Fibroblast of skin of left quadriceps (primary cell): ENCODE measurements around the gene RASL12.
A peak's percentile ranks its signal among the peaks of the same experiment; 100 is the strongest.
"Not testable (repeated sequence)": the region's sequence is repeated elsewhere in the genome, so short reads cannot be mapped to it uniquely, and the experiment has no call there.

Experiments used
- DNase-seq, 2 experiments: peaks; one replicate each; pipeline ENCODE4 v3.0.0-alpha.2; 2013; ENCODE audit warnings: low read depth in 2 of 2

Gene RASL12

GRCh38 chr15:65075607-65076395, 8.0 kb upstream of the RASL12 start:
- not testable (repeated sequence) for DNase-seq

GRCh38 chr15:65074946-65075345, 7.2 kb upstream of the RASL12 start:
- DNase-seq: not testable (repeated sequence)

- DNase-seq: no peak
These were observed 4.8 kb upstream of the RASL12 start for GRCh38 chr15:65072617-65073016.

DNA sequence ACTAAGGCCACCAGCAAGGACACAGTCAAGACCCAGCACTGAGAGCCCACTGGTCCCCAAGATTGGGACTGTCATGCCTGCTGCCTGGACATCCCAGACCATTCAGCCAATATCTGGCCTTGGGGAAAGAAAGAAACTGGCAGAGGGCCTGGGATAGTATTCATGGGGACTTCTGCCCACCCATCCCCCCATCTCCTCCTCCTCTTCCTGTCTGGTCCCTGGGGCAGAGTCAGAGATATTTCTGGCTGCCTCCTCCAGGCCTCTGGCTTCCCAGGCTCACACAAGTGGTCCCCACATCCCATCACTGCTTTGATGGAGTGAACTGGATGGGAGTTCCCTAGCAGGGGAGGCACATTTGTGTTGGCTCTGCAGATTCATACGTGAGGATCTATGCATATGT, 4.2 kb upstream of the RASL12 start:
- DNase-seq: peak in 1 of 2 experiments; percentile 12

- no peak for DNase-seq
These were observed 3.6 kb upstream of the RASL12 start for GRCh38 chr15:65071381-65071811.

GRCh38 chr15:65069779-65070546, 2.2 kb upstream of the RASL12 start:
- DNase-seq: no peak

GRCh38 chr15:65069179-65069578, 1.4 kb upstream of the RASL12 start:
- peak; percentile 54 to 58 for DNase-seq

- DNase-seq: no peak
These were observed 605 bp upstream of the RASL12 start for GRCh38 chr15:65068403-65068788.

DNA sequence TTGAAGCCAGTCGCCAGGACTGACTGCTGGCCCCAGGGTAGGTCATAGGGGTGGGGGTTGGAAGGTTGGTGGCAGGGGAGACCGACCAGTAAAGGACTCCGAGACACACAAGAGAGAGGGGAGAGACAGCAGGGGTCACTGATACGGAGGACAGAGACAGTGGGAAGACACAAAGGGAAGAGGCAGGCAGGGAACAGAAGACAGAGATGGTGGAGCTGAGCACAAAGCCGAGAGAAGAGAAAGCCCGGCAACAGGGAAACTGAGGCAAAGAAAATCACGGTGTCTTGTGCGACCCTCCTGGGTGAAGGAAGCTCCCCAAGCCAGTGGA, 510 bp downstream of the RASL12 start:
- no peak for DNase-seq

DNA sequence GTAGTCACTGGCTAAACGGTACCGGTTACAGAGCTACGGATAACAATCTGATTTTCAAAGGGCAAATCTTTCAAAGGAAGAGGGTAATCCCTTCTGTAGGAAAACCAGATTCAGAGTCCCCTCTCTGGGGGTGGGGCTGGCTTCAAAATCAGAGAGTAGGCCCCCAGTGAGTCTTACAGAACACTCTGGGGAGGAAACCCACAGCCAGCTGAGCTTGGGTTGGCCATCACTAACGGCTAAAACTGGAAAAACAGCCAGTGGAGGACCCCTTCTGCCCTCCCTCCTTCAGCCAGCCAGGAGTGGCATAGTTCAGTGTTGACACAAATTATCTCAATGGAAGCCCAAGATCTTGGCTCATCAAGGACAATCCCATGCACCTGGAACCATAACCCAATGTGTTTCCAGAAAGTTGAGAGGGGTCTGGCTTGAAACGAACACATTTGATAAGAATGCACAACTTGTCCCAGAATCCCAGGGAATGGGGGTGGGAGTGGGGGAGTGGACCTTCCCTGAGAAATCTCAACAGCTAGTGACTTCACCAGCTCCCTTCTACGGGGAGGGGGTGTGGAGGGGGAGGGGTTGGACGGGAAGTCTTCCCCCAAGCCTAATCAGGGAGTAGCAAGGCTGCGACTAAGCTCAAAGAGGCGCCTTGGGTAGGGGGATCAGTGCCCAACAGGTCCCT, 1.0 kb downstream of the RASL12 start:
- no peak for DNase-seq

GRCh38 chr15:65066001-65066634, 1.7 kb downstream of the RASL12 start:
- DNase-seq: no peak

- no peak for DNase-seq
These were observed 5.1 kb downstream of the RASL12 start for GRCh38 chr15:65062726-65063125.

DNA sequence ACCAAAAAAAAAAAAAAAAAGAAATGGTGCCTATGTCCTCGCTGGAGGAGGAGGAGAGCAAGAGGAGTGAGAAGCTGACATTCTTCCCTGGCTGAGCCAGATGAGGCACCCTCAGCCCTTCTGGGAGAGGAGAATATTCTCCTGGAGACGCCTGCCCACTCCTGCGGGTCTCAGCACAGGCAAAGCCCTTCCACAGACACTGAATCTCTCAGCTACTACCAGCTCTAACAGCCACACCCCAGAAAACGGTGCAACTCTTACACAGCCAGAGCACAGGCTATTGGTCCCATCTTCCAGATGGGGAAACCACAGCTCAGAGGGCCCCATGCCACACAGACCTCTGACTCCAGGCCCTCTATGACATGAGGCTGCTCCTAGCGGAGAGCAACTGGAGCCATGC, 5.7 kb downstream of the RASL12 start:
- DNase-seq: no peak

GRCh38 chr15:65060641-65061397, 7.0 kb downstream of the RASL12 start:
- no peak for DNase-seq

DNA sequence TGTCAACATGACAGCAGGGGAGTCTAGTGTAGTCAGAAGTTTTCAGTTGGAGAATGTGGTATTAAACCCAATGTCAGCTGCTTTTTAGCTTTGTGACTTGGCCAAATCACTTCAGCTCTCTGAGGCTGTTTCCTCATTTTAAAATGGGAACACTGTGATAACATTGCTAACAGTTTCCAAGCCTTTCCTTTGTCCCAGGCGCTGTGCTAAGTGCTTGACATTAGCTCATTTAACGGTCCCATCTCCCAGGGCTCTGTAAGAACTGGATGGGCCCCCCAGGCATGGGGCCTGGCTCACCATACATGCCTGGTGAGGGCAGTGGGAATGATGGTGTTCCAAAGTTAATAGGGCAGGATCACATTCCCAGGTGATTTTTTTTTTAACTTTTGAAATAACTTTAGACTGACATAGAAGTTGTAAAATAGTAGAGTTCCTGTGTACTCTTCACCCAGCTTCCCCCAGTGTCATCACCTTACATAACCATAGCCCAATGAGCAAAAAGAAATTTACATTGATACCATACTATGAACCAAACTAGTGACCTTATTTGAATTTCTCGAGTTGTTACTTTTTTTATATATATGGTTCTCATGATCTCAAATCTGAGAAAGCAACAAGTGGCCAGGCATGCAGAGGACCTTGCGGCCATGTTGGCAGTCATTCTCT, 7.7 kb downstream of the RASL12 start:
- DNase-seq: no peak

- DNase-seq: no peak
These were observed 8.4 kb downstream of the RASL12 start for GRCh38 chr15:65059369-65059750.

DNA sequence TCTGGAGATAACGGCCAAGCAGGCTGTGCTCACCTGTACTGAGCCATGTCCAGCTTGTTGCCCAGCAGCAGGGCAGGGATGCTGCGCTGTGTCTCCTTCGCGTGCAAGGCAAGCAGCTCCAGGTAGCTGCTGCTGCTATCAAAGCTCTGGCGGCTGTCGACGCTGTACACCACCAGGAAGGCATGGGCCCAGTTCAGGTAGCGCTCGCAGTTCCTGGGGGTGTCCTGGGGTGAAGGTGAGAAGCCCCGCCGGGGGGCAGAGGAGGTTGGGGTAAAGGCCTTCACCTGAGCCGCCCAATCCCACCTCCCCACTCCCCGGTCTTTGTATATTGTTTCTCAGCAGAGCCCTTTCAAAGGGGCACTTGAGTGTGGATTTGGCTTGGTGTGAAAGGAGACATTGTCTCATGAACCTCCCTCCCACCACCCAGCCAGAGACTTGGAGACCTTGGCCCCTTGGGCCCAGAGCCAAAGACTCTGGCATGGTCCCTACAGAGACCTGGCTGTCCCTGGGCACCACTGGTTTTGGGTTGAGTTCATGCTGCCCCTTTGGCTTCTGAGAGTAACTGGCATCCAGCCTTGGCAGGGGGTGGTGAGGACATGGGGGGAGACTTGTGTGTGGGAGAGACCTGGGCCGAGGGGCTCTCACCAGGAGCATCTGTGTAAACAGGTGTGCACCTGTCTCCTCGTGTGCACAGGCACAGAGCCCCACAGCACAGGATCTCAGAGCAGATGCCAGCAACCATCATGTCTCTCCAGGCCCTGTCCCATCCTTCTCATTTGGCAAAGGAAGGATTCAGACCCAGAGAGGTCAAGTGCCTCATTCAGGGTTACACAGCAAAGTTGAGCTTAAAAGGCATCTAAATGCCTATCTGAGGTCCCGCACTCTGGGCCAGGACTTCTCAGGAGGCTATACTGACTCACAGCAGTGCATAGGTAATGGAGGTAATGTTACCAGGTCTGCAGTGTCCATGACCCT, 9.1 kb downstream of the RASL12 start:
- no peak for DNase-seq

DNA sequence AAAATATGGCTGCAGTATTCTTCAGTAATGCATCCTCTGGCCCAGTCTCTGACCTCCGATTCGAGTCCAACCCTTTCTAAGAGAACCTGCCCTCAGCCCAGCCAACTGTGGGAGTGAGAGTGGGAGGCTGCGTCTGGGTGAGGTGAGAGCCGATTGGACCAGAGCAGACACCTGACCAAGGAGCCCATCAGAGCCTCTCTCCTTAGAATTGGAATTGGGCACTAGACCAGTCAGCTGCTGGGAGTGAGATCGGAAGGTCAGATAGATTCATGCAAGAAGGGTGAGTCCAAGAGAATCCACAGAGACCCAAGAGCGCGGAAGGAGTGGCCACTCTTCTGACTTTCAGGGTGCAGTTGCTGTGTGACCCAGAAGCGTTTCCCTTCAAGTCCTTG, 10.2 kb downstream of the RASL12 start:
- DNase-seq: no peak

DNA sequence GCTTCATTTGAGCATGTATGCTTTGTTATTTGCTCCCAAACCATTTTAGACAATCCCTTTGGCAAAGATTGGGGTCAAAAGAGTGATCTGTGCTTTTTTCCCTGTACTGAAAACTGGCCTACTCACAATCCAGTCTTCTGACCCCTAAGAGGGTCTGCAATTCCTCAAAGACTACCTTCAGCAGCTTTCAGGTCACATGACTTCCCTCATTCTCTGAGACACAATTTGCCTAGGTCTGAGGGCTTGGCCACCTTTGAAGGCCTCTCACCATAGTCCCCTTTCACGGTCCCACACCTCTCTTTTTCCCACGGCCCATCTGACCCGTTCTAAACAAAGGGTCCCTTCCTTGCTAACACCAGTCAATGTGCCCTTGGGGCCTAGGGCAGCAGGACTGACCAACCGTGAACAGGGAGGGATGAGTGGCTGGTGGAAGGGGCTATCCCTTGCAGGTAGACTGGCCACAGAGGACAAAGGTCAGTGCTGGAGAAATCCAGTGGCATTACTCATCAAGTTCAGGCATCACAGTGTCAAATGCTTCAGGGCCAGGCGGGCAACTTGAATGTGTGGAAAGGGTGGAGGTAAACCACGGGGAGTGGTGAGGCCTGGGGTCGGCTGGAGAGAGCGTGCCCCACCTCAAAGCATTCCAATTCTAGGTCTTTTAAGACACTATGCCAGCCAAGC, 10.8 kb downstream of the RASL12 start:
- DNase-seq: no peak
